Activated CD4-positive, alpha-beta T cell treated with anti-CD3 and anti-CD28 coated beads, Interleukin-2, amount 50 U/mL, for 16 hours (primary cell): ENCODE results near the gene TENM4.

Experiments
- DNase-seq: peaks from one replicate; pipeline ENCODE4 v3.0.0-alpha.2; 2020

Gene TENM4

GRCh38 chr11:79447038-79447786 lies 6.4 kb upstream of the TENM4 start:
- no peak for DNase-seq

- DNase-seq, result no peak
Measured at GRCh38 chr11:79444923-79445322, 4.1 kb upstream of the TENM4 start.

GRCh38 chr11:79441461-79441875 lies 638 bp upstream of the TENM4 start:
- no peak for DNase-seq

- no peak for DNase-seq
Measured at GRCh38 chr11:79439886-79440570, 802 bp downstream of the TENM4 start.

DNA sequence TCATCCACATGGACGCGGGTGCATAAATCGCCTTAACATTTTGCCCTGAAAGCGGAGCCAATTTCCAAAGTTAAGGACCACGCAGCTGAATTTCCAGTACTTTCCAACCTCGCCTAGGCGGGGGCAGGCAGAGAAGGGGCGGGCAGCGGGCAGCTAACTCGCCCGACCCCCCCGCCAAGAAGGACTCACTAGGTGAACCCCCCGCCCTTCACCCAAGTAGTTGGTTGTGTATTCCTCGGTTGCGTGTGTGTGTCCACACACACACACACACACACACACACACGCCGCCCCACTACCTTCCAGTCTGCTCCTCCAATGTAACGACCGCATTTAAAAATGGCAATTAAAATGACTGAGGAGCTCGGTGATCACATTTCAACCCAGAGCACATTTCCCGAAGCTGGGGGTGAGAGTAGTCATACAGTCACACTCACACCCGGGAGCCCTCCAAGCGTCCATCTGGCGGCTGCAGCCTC lies 1.4 kb downstream of the TENM4 start:
- no peak for DNase-seq

DNA sequence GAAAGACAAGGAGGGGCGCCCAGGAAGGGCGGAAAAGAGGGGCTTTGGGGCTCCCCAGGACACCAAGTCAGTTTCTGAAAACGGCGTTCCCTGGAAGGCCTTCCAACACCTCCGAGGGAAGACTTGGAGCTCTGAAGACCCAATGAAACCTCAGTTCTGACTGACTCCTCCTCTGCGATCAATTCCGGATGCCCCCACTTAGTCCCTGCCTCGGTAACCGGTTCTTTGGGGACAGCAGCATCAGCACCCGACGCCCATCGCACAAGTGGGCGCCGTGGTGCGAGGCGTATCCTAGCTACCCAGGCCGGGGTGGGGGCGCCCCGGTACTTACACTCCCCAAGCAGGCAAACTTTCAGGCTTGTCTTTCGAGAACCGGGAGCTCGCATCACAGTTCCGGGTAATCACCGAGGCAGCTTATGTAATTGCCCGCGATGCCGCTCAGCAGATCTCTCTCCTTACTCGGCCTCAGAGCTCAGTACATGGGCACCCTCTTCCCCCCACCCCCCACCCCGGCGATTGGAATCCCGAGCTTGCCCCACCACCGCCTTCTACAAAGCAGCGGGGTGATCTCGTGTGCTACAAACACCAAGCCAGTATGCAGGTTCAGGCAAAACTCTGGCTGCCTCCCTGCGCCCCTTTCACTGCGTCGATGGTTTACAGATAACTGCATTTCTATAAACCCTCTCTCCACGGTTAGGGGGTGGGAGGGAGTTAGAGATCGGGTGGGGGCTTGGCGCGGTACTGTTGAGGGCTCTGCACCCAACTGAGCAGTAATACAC lies 2.0 kb downstream of the TENM4 start:
- DNase-seq, result no peak

DNA sequence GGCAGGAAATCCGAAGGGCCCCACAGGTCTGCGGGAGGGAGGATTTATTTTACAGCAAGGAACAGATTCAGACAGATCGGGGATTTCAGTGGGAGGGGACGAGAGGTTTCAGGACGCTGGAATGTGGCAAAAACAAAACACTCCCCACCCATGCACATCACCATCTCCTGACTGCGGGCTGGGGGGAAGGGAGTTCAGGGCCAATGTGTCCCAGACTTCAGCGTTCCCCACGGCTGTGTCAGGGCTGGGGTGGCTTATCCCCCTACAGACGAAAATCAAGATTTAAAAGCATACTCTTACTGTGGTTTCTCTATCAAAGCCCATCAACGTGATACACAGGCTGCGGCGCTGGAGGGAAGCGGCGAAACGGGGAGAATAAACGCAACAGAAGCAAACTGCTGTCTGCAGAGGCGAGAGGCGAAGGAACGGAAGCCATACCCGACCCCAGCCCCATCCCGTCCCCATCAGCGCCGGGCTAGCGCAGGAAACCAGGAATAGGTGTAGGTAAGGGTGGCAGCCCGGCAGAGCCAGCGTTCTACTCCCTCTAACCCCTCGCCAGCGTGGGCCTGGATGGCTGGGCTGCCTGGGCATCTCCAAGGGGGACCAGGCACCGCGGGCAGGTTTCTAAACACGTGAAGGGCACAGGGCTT lies 2.7 kb downstream of the TENM4 start:
- DNase-seq, result no peak

GRCh38 chr11:79437278-79437980 lies 3.4 kb downstream of the TENM4 start:
- no peak for DNase-seq

- DNase-seq, result no peak
Measured at GRCh38 chr11:79436919-79437277, 3.9 kb downstream of the TENM4 start.

DNA sequence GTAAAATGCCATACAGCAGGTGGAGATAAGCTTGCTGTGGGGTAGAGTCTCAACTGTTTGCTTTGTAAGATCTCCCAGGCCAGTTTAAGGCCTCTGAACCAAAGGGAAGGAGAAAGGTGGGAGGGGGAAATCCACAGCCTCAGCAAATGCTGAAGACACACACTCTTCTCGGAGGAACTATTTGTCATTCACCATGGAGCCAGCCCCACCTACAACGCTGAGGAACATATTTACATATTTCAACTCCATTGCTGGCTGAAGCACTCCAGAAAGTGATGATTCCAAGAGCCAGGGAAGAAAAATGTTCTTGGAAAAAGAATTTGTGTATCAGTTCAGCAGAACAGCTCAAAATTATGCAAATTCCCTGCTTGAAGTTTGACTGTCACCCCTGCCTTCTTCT lies 6.5 kb downstream of the TENM4 start:
- no peak for DNase-seq

- DNase-seq, result no peak
Measured at GRCh38 chr11:79432138-79432537, 8.7 kb downstream of the TENM4 start.

DNA sequence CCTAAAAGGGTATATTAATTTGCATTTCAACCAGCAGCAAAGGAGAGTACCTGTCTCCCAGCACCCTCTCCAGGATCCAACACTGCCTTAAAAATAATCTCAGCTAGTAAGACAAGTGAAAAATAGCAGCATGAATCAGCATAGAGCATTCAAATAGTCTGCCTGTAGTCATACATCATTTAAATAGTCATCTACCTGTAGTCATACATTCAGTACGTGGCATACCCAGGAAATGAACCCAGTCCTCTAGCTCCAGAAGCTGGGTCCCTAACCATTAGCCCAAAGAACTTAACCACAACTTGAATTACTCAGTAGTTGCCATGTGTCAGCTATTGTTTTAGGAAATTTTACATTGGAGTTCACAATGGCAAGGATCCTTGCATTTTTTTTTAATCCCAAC lies 9.3 kb downstream of the TENM4 start:
- no peak for DNase-seq

DNA sequence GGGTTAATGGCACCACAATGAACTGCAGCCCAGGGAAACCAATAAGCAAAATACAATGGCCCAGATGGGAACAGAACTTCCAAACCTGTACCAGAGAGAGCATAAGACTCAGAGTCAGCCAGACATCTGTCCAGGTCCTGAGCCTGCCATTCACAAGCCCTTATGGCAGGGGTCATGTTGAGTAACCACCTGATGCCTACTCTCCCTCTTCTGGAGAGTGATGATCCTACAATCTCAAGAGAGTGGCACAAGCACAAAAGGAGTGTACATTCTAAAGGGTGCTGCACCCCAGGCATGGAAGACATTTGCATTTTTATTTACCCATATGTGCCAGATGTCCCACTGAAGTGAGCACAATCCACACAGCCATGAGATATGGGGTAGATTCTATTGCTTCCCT lies 10.6 kb downstream of the TENM4 start:
- no peak for DNase-seq

DNA sequence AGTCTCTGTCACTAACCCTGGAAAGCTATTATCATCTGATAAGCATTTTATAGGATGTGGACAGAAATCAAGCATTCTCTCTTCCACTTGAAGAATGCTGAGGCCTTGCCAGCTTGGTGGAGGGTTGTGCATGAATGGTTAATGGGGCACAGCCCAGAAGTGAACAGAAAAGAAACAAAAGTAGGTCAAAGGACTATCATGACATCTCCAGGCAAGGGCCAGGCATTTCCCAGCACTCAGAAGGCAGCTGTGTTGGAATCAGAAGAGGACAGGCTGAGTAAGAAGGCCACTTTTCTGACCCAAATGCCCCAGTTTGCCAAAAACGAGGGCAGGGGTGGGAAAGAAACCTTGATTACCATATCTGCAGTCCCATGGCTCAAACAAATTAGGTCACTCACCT lies 12.4 kb downstream of the TENM4 start:
- no peak for DNase-seq

DNA sequence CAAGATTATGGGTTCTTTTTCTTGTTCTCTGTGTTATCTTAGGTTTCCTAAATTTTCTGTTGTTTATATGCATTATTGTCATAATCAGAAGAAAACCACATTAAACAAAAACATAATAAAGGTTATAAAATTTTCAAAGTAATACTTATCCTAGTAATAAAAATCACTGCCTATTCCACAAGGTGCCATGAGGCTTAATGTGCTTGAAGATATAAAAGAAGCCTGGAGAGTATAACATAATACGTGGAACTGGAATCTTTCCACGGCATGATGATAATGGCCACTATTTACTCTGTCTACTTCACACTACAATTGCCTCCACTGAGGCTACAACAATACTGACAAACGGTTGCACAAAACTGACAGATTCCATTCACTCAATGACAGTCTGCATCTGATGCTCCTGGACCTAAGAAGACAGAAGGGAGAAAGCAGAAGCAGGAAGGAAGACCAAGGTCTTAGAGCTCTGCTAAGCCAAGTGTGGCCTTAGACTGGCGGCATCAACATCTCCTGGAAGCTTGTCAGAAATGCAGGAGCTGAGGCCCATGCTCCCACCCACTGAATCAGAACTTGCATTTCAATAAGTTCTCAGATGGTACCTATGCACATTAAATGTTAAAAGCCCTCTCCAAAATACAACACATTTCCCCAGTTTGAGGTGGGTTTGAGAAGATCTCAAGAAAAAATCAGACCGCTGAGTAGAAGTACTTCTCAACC lies 13.1 kb downstream of the TENM4 start:
- DNase-seq, result no peak

DNA sequence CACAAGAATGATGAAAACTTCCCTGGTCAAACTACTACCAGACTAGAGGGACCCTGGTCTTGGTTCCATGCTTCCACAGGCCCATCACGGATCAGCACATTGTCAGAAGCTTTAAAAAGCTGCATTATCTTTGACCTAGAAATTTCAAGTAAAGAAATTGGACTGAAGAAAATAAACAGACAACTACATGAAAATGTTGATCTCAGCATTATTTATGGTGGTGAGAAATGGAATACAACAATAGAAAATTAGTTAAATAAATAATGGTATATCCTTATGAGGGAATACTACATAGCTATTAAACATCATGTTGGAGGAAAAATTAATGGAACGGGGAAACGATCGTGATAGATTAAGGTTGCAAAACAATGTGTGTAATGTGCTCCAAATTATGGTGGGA lies 13.7 kb downstream of the TENM4 start:
- no peak for DNase-seq

- DNase-seq, result no peak
Measured at GRCh38 chr11:79425463-79425862, 15.4 kb downstream of the TENM4 start.

- DNase-seq, result no peak
Measured at GRCh38 chr11:79423736-79424135, 17.1 kb downstream of the TENM4 start.

DNA sequence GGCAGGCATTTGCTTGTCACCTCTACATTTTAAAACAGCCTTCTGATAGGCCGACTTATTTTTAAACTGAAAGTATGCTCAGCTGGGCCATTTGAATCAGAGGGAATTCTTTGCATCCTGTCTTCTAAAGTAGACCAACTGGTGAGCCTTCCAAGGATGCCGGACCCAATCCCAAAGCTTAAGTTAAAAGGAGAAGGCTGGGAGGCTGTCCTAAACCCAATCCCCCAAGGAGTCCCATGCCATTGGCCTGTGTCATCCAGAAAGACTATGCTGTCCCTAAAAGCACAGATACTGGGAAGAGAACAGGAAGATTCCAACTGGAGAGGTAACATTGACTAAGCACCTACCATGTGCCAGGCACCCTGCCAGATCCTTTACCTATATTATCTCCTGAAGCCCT lies 18.0 kb downstream of the TENM4 start:
- no peak for DNase-seq

- no peak for DNase-seq
Measured at GRCh38 chr11:79421820-79422219, 19.0 kb downstream of the TENM4 start.

DNA sequence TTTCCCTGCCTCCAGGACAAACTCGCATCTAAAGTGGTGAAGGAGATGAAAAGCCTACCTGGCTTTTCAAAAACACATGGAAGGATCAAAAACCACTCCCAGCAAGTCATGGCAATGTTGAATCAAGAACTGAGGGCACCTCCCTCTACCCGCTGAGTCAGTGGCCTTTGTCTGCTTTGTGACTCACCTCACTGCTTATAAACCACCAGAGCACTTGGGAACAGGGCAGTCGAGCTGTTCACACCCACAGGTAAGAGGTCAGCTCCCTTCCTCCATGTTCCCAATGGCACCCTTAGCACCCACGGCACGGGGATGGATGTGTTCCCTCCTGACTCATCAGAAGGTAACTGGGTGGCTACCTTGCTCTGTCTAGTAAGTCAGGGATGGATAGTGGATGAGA lies 21.7 kb downstream of the TENM4 start:
- DNase-seq, result no peak

- DNase-seq, result no peak
Measured at GRCh38 chr11:79418241-79418640, 22.6 kb downstream of the TENM4 start.
